Endothelial cell (in vitro differentiated cells): Measurements from ENCODE around the gene SCNN1B. TPM values are rescaled to one million over a fixed set of nuclear protein-coding genes. Genes with fewer than 3 reads are reported as not detected.

Experiments
- DNase-seq: peaks from one replicate; pipeline ENCODE4 v3.0.0; 2021; ENCODE audit warnings: low spot score
- H3K27ac Mint-ChIP-seq: one replicate; pipeline ENCODE4 v1.8.0; 2021; ENCODE audit warnings: mixed read lengths, inconsistent platforms; ENCODE audit not compliant: unreplicated experiment
- H3K27me3 Mint-ChIP-seq: one replicate; pipeline ENCODE4 v1.8.0; 2021; ENCODE audit warnings: mild to moderate bottlenecking, moderate library complexity, mixed read lengths, inconsistent platforms; ENCODE audit not compliant: unreplicated experiment
- H3K36me3 Mint-ChIP-seq: one replicate; pipeline ENCODE4 v1.8.0; 2021; ENCODE audit warnings: mild to moderate bottlenecking, low read depth, mixed read lengths, inconsistent platforms; ENCODE audit not compliant: unreplicated experiment
- H3K4me1 Mint-ChIP-seq: one replicate; pipeline ENCODE4 v1.8.0; 2021; ENCODE audit warnings: mild to moderate bottlenecking, mixed read lengths, inconsistent platforms; ENCODE audit not compliant: unreplicated experiment
- H3K4me3 Mint-ChIP-seq: one replicate; pipeline ENCODE4 v1.8.0; 2021; ENCODE audit warnings: mild to moderate bottlenecking, mixed read lengths, inconsistent platforms; ENCODE audit not compliant: unreplicated experiment
- H3K9me3 Mint-ChIP-seq: one replicate; pipeline ENCODE4 v1.8.0; 2021; ENCODE audit warnings: mixed read lengths, inconsistent platforms; ENCODE audit not compliant: unreplicated experiment
- total RNA-seq: library from RNA; stranded (reverse); fragmentation: NEBNext Ultra II Directional; extraction: Animal tissue kit (Norgen Biotek cat#: 25700); gene quantifications from one replicate; pipeline ENCODE4 v1.2.1, GENCODE V29; 2021; ENCODE audit not compliant: unreplicated experiment
- TF ChIP-seq, protein P1 (sequence below): fragments of 200-600 bp; sonication (generic); IDR thresholded peaks from one replicate; pipeline ENCODE4 v1.5.0; 2021; ENCODE audit warnings: antibody characterized with exemption; ENCODE audit not compliant: unreplicated experiment

The SCNN1B gene
- total RNA-seq, 1 donor from 2014 or later, result not detected

- no peak overlapping the region for H3K4me3 Mint-ChIP-seq
- H3K9me3 Mint-ChIP-seq, result no peaks in the 10 kb centered on the region
- no peaks in the 10 kb centered on the region for H3K36me3 Mint-ChIP-seq
- H3K4me1 Mint-ChIP-seq, result peaks cover 6% of the 10 kb centered on the region
- H3K27me3 Mint-ChIP-seq, result peaks cover 12% of the 10 kb centered on the region
- TF ChIP-seq, protein P1, sequence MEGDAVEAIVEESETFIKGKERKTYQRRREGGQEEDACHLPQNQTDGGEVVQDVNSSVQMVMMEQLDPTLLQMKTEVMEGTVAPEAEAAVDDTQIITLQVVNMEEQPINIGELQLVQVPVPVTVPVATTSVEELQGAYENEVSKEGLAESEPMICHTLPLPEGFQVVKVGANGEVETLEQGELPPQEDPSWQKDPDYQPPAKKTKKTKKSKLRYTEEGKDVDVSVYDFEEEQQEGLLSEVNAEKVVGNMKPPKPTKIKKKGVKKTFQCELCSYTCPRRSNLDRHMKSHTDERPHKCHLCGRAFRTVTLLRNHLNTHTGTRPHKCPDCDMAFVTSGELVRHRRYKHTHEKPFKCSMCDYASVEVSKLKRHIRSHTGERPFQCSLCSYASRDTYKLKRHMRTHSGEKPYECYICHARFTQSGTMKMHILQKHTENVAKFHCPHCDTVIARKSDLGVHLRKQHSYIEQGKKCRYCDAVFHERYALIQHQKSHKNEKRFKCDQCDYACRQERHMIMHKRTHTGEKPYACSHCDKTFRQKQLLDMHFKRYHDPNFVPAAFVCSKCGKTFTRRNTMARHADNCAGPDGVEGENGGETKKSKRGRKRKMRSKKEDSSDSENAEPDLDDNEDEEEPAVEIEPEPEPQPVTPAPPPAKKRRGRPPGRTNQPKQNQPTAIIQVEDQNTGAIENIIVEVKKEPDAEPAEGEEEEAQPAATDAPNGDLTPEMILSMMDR, result no peak
- H3K27ac Mint-ChIP-seq, result no peak overlapping the region
- no peak for DNase-seq
These were observed 1.6 kb downstream of the SCNN1B start for GRCh38 chr16:23303685-23304084.

DNA sequence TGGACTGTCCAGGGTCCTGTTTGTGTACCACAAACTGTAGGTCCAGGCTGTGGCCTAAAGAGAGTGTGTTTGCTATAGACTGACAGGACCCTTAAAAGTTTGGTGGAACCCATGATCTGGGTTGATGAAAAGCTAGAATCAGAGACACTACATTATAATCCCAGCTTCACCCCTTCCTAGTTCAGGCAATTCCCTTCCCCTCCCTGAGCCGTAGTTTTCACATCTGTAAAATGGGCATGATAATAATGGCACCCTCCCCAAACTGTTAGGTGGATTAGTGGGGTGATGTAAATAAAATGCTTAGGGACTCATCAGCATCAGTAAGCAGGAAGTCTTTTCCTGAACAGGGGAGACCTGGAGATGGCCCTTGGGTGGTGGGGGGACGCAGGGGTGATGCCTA lies 2.5 kb downstream of the SCNN1B start:
- peaks cover 6% of the 10 kb centered on the region for H3K4me1 Mint-ChIP-seq
- TF ChIP-seq, protein P1, result no peak
- no peaks in the 10 kb centered on the region for H3K9me3 Mint-ChIP-seq
- H3K4me3 Mint-ChIP-seq, result no peak overlapping the region
- H3K36me3 Mint-ChIP-seq, result no peaks in the 10 kb centered on the region
- DNase-seq, result no peak
- H3K27me3 Mint-ChIP-seq, result peaks cover 12% of the 10 kb centered on the region
- H3K27ac Mint-ChIP-seq, result no peak overlapping the region

GRCh38 chr16:23306199-23307100 lies 4.3 kb downstream of the SCNN1B start:
- Mint-ChIP-seq H3K36me3 (no peaks in the 10 kb centered on the region), H3K4me1 (peaks cover 5% of the 10 kb centered on the region), H3K9me3 (no peaks in the 10 kb centered on the region), H3K4me3 (no peak overlapping the region), H3K27ac (no peak overlapping the region), H3K27me3 (peaks cover 10% of the 10 kb centered on the region)
- TF ChIP-seq, protein P1, result no peak
- no peak for DNase-seq

- no peaks in the 10 kb centered on the region for H3K9me3 Mint-ChIP-seq
- TF ChIP-seq, protein P1, result no peak
- H3K27me3 Mint-ChIP-seq, result peaks cover 1% of the 10 kb centered on the region
- peaks cover 8% of the 10 kb centered on the region for H3K4me1 Mint-ChIP-seq
- no peak overlapping the region for H3K27ac Mint-ChIP-seq
- H3K36me3 Mint-ChIP-seq, result no peaks in the 10 kb centered on the region
- H3K4me3 Mint-ChIP-seq, result no peak overlapping the region
- DNase-seq, result no peak
These were observed 8.1 kb downstream of the SCNN1B start for GRCh38 chr16:23310217-23310616.

GRCh38 chr16:23310744-23311143 lies 8.6 kb downstream of the SCNN1B start:
- TF ChIP-seq, protein P1, result no peak
- Mint-ChIP-seq H3K4me1 (peaks cover 9% of the 10 kb centered on the region), H3K9me3 (no peaks in the 10 kb centered on the region), H3K27me3 (peaks cover 1% of the 10 kb centered on the region), H3K4me3 (no peak overlapping the region), H3K27ac (no peak overlapping the region), H3K36me3 (no peaks in the 10 kb centered on the region)
- no peak for DNase-seq
